Stimulated activated naive B cell treated with anti-CD40 and anti-IgM and Interleukin-4, amounts not matched to agents 10 μg/mL and 1 μg/mL and 100 μg/mL, for 72 hours (primary cell): ENCODE measurements around the gene GPX5.

ENCODE experiments used
- ATAC-seq, 2 donors: fragments of 150-1000 bp; cut with Tn5 transposase; replicated peaks; 2 replicates each; pipeline ENCODE4 v1.10.0; 2021; ENCODE audit warnings: moderate library complexity in 1 of 2
- DNase-seq: peaks from one replicate; pipeline ENCODE4 v3.0.0; 2021
- H3K27ac Mint-ChIP-seq: one replicate; pipeline ENCODE4 v1.8.0; 2022; ENCODE audit warnings: mild to moderate bottlenecking, mixed read lengths
- H3K27me3 Mint-ChIP-seq, 2 donors: one replicate each; pipeline ENCODE4 v1.8.0; 2022; ENCODE audit warnings: mixed read lengths in 2 of 2
- H3K36me3 Mint-ChIP-seq, 2 donors: one replicate each; pipeline ENCODE4 v1.8.0; 2022; ENCODE audit warnings: mixed read lengths in 2 of 2, mild to moderate bottlenecking in 1 of 2
- H3K4me1 Mint-ChIP-seq, 2 donors: one replicate each; pipeline ENCODE4 v1.8.0; 2022; ENCODE audit warnings: mixed read lengths in 2 of 2, mild to moderate bottlenecking in 1 of 2
- H3K4me3 Mint-ChIP-seq, 2 donors: one replicate each; pipeline ENCODE4 v1.8.0; 2022; ENCODE audit warnings: mild to moderate bottlenecking in 2 of 2, mixed read lengths in 2 of 2, moderate library complexity in 1 of 2
- H3K9me3 Mint-ChIP-seq, 2 donors: one replicate each; pipeline ENCODE4 v1.8.0; 2022; ENCODE audit warnings: mixed read lengths in 2 of 2, mild to moderate bottlenecking in 1 of 2

The GPX5 gene

GRCh38 chr6:28525496-28526039 is at the start of gene GPX5:
TSS of gene GPX5 (plus strand) at chr6:28525881. CDS start at chr6:28526014, 133 bp downstream.
- Mint-ChIP-seq H3K4me3 (no peak within 1 kb of the TSS), H3K9me3 (peaks cover 0 to 2% of the 10 kb centered on the region in 2 donors), H3K36me3 (no peaks in the 10 kb centered on the region), H3K4me1 (no peaks in the 10 kb centered on the region), H3K27me3 (peaks cover 40 to 59% of the 10 kb centered on the region in 2 donors), H3K27ac (no peak within 1 kb of the TSS)
- ATAC-seq: no peak
- DNase-seq: no peak

GRCh38 chr6:28478518-28478917 is 47.2 kb upstream of the GPX5 start:
- DNase-seq (no peak), ATAC-seq (no peak)
- Mint-ChIP-seq H3K27ac (no peak overlapping the region), H3K4me3 (no peak overlapping the region), H3K9me3 (no peaks in the 10 kb centered on the region), H3K27me3 (peaks cover 64 to 72% of the 10 kb centered on the region in 2 donors), H3K36me3 (no peaks in the 10 kb centered on the region), H3K4me1 (no peaks in the 10 kb centered on the region)

- Mint-ChIP-seq H3K9me3 (peaks cover 0 to 5% of the 10 kb centered on the region in 2 donors), H3K4me1 (no peaks in the 10 kb centered on the region), H3K4me3 (no peak overlapping the region), H3K27ac (no peak overlapping the region), H3K27me3 (peaks cover 60 to 71% of the 10 kb centered on the region in 2 donors), H3K36me3 (no peaks in the 10 kb centered on the region)
- ATAC-seq (no peak), DNase-seq (no peak)
Measured at GRCh38 chr6:28480253-28480932, 45.3 kb upstream of the GPX5 start.

- Mint-ChIP-seq H3K4me3 (no peak overlapping the region), H3K27me3 (peaks cover 71 to 73% of the 10 kb centered on the region in 2 donors), H3K36me3 (no peaks in the 10 kb centered on the region), H3K4me1 (peaks cover 7 to 16% of the 10 kb centered on the region in 2 donors), H3K27ac (no peak overlapping the region), H3K9me3 (peaks cover 0 to 9% of the 10 kb centered on the region in 2 donors)
- no peak for DNase-seq
- no peak for ATAC-seq
Measured at GRCh38 chr6:28485482-28485881, 40.2 kb upstream of the GPX5 start.

GRCh38 chr6:28486533-28486932 is 39.1 kb upstream of the GPX5 start:
- Mint-ChIP-seq H3K27ac (no peak overlapping the region), H3K9me3 (peaks cover 0 to 9% of the 10 kb centered on the region in 2 donors), H3K27me3 (peaks cover 69 to 78% of the 10 kb centered on the region in 2 donors), H3K36me3 (no peaks in the 10 kb centered on the region), H3K4me3 (no peak overlapping the region), H3K4me1 (peaks cover 10 to 23% of the 10 kb centered on the region in 2 donors)
- DNase-seq: no peak
- no peak for ATAC-seq

GRCh38 chr6:28486988-28487742 is 38.5 kb upstream of the GPX5 start:
- ATAC-seq: no peak
- Mint-ChIP-seq H3K27me3 (peaks cover 69 to 79% of the 10 kb centered on the region in 2 donors), H3K4me1 (peaks cover 17 to 28% of the 10 kb centered on the region in 2 donors), H3K9me3 (peaks cover 0 to 11% of the 10 kb centered on the region in 2 donors), H3K4me3 (no peak overlapping the region), H3K36me3 (no peaks in the 10 kb centered on the region), H3K27ac (no peak overlapping the region)
- no peak for DNase-seq

GRCh38 chr6:28488916-28489365 is 36.7 kb upstream of the GPX5 start:
- H3K9me3 Mint-ChIP-seq: peaks cover 0 to 11% of the 10 kb centered on the region in 2 donors
- H3K4me1 Mint-ChIP-seq: peaks cover 18 to 28% of the 10 kb centered on the region in 2 donors
- H3K27me3 Mint-ChIP-seq: peaks cover 70 to 80% of the 10 kb centered on the region in 2 donors
- DNase-seq (peak; percentile 11), ATAC-seq (peak in 1 of 2 donors; percentile 44)
- H3K27ac Mint-ChIP-seq: peak overlapping the region; percentile 93
- no peaks in the 10 kb centered on the region for H3K36me3 Mint-ChIP-seq
- H3K4me3 Mint-ChIP-seq: peak overlapping the region; percentile 77 to 80

GRCh38 chr6:28489366-28490204 is 36.1 kb upstream of the GPX5 start:
- Mint-ChIP-seq H3K4me3 (peak overlapping the region; percentile 77 to 80), H3K4me1 (peaks cover 18 to 28% of the 10 kb centered on the region in 2 donors), H3K36me3 (no peaks in the 10 kb centered on the region), H3K27me3 (peaks cover 73 to 81% of the 10 kb centered on the region in 2 donors), H3K9me3 (peaks cover 0 to 11% of the 10 kb centered on the region in 2 donors), H3K27ac (peak overlapping the region; percentile 79)
- DNase-seq (peak; percentile 29), ATAC-seq (peak; percentile 62 to 83)

GRCh38 chr6:28490205-28490890 is 35.3 kb upstream of the GPX5 start:
- peak overlapping the region; percentile 77 to 80 for H3K4me3 Mint-ChIP-seq
- ATAC-seq: peak in 1 of 2 donors; percentile 17

GRCh38 chr6:28491984-28492317 is 33.7 kb upstream of the GPX5 start:
- no peak for DNase-seq
- peaks cover 18 to 28% of the 10 kb centered on the region in 2 donors for H3K4me1 Mint-ChIP-seq

More at GRCh38 chr6:28490205-28490890, 35.3 kb upstream of the GPX5 start:
- Mint-ChIP-seq H3K27me3 (peaks cover 70 to 84% of the 10 kb centered on the region in 2 donors), H3K9me3 (peaks cover 0 to 7% of the 10 kb centered on the region in 2 donors), H3K36me3 (no peaks in the 10 kb centered on the region), H3K27ac (peak overlapping the region; percentile 79), H3K4me1 (peaks cover 18 to 28% of the 10 kb centered on the region in 2 donors)
- no peak for DNase-seq

GRCh38 chr6:28496099-28496779 is 29.4 kb upstream of the GPX5 start:
- Mint-ChIP-seq H3K4me1 (peaks cover 8 to 9% of the 10 kb centered on the region in 2 donors), H3K36me3 (no peaks in the 10 kb centered on the region), H3K4me3 (no peak overlapping the region), H3K9me3 (peaks cover 0 to 2% of the 10 kb centered on the region in 2 donors), H3K27me3 (peaks cover 40 to 52% of the 10 kb centered on the region in 2 donors), H3K27ac (no peak overlapping the region)
- DNase-seq: no peak
- ATAC-seq: no peak

More at GRCh38 chr6:28491984-28492317, 33.7 kb upstream of the GPX5 start:
- ATAC-seq: no peak
- H3K36me3 Mint-ChIP-seq: no peaks in the 10 kb centered on the region
- H3K4me3 Mint-ChIP-seq: peak overlapping the region in 1 of 2 donors; percentile 4
- H3K27ac Mint-ChIP-seq: peak overlapping the region; percentile 38
- peaks cover 68 to 83% of the 10 kb centered on the region in 2 donors for H3K27me3 Mint-ChIP-seq
- peaks cover 0 to 2% of the 10 kb centered on the region in 2 donors for H3K9me3 Mint-ChIP-seq

- Mint-ChIP-seq H3K4me3 (no peak overlapping the region), H3K27me3 (peaks cover 30 to 42% of the 10 kb centered on the region in 2 donors), H3K27ac (no peak overlapping the region), H3K4me1 (no peaks in the 10 kb centered on the region), H3K36me3 (no peaks in the 10 kb centered on the region), H3K9me3 (peaks cover 0 to 3% of the 10 kb centered on the region in 2 donors)
- DNase-seq: no peak
- ATAC-seq: no peak
Measured at GRCh38 chr6:28497306-28497705, 28.4 kb upstream of the GPX5 start.

GRCh38 chr6:28497893-28498292 is 27.8 kb upstream of the GPX5 start:
- H3K9me3 Mint-ChIP-seq: peaks cover 0 to 3% of the 10 kb centered on the region in 2 donors
- peaks cover 24 to 38% of the 10 kb centered on the region in 2 donors for H3K27me3 Mint-ChIP-seq
- DNase-seq: no peak
- no peak for ATAC-seq
- H3K4me1 Mint-ChIP-seq: no peaks in the 10 kb centered on the region
- H3K27ac Mint-ChIP-seq: no peak overlapping the region
- H3K36me3 Mint-ChIP-seq: no peaks in the 10 kb centered on the region
- H3K4me3 Mint-ChIP-seq: no peak overlapping the region
